AG04450 (cell line): Measurements from ENCODE around the gene CARMIL1. TPM values are rescaled to one million over a fixed set of nuclear protein-coding genes. Genes with fewer than 3 reads are reported as not detected.

ENCODE experiments used
- CTCF ChIA-PET: fragments of 300-600, 350-600 bp; formaldehyde crosslinking; extraction: SDS; loops from one replicate; lab custom pipeline; 2022; ENCODE audit warnings: antibody characterized with exemption, inconsistent platforms; lab: Charles Lee
- POLR2A ChIA-PET: fragments of 350-600 bp; formaldehyde crosslinking; extraction: SDS; loops from one replicate; lab custom pipeline; 2021; ENCODE audit warnings: antibody characterized with exemption, inconsistent platforms; lab: Yijun Ruan, JAX
- DNase-seq: peaks from one replicate; pipeline ENCODE4 v3.0.0-alpha.2; 2011; ENCODE audit warnings: low read depth, low spot score
- H3K27ac ChIP-seq: one replicate; pipeline ENCODE4 v1.5.1; 2012; ENCODE audit warnings: low read depth, low read length, control low read depth
- H3K27me3 ChIP-seq: one replicate; pipeline ENCODE4 v1.6.0; 2012; ENCODE audit warnings: low read length; ENCODE audit not compliant: control insufficient read depth, insufficient read depth
- H3K4me3 ChIP-seq: 2 replicates; pipeline ENCODE4 v1.5.1; 2011; ENCODE audit warnings: mild to moderate bottlenecking, low read depth, low read length, control low read depth
- H3K9me3 ChIP-seq: 2 replicates; pipeline ENCODE4 v1.5.1; 2012; ENCODE audit warnings: low read length; ENCODE audit not compliant: control insufficient read depth, insufficient read depth
- polyA plus RNA-seq: library from polyadenylated mRNA; depleted of rRNA; stranded (reverse); fragments of >200 nt; gene quantifications from 2 replicates; pipeline ENCODE4 v1.2.3, GENCODE V29; 2011
- TF ChIP-seq, protein P1 (sequence below): IDR thresholded peaks from 2 replicates; pipeline ENCODE4 v1.5.1; 2011; ENCODE audit warnings: low read depth, low read length, control low read depth, inconsistent platforms

The CARMIL1 gene
- polyA plus RNA-seq, 1 experiment = 0.55 TPM

DNA sequence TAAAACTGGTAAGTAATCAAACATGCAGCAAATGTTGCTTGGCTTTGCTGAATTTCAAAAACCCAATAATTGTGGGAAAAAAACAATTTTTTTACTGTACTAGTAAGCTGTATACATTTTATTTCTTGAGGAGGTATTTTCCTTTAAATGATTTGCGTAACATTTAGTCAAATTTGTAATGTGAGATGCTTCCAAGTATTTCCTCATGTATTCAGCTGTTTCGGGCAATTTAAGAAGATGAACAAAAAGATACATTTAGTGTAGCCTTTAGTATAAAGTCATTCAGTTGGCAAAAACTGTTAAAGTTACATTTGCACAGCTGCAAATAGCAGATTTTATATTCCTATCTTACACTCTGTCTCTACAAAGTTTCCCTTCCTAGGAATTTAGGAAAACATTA lies 186.8 kb downstream of the CARMIL1 start:
- no peak overlapping the region for H3K27ac ChIP-seq
- no peaks in the 10 kb centered on the region for H3K9me3 ChIP-seq
- DNase-seq = no peak
- CTCF ChIA-PET = interaction anchor here (0.9 to 1.0 kb wide), 2 partner anchors 91 to 200 kb away, joined by 3 read pairs; no protein-coding TSS in a partner anchor
- TF ChIP-seq, protein P1, sequence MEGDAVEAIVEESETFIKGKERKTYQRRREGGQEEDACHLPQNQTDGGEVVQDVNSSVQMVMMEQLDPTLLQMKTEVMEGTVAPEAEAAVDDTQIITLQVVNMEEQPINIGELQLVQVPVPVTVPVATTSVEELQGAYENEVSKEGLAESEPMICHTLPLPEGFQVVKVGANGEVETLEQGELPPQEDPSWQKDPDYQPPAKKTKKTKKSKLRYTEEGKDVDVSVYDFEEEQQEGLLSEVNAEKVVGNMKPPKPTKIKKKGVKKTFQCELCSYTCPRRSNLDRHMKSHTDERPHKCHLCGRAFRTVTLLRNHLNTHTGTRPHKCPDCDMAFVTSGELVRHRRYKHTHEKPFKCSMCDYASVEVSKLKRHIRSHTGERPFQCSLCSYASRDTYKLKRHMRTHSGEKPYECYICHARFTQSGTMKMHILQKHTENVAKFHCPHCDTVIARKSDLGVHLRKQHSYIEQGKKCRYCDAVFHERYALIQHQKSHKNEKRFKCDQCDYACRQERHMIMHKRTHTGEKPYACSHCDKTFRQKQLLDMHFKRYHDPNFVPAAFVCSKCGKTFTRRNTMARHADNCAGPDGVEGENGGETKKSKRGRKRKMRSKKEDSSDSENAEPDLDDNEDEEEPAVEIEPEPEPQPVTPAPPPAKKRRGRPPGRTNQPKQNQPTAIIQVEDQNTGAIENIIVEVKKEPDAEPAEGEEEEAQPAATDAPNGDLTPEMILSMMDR = no peak
- H3K27me3 ChIP-seq = no peaks in the 10 kb centered on the region
- POLR2A ChIA-PET = no interaction called here
- no peak overlapping the region for H3K4me3 ChIP-seq

DNA sequence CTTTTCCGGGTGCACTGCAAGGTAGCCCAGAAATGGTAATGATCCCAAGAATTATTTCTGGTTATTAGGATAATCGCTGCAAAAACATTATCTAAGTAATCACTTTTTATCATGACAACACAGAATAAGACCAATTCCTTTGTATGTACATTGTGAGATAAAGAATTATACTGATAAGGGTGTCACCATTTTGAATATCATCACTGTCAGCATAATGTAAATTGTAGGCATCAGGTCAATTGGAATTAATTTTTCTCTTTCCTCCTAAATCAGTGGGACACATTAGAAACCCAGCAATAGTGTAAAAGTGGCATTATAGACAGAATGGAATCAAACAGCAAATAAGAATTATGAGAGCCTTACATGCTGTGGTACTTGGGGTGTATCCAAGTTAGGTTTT lies 189.7 kb downstream of the CARMIL1 start:
- CTCF ChIA-PET = interaction anchor here (1.5 kb wide), 1 partner anchor 34 kb away, joined by 4 read pairs; no protein-coding TSS in a partner anchor

DNA sequence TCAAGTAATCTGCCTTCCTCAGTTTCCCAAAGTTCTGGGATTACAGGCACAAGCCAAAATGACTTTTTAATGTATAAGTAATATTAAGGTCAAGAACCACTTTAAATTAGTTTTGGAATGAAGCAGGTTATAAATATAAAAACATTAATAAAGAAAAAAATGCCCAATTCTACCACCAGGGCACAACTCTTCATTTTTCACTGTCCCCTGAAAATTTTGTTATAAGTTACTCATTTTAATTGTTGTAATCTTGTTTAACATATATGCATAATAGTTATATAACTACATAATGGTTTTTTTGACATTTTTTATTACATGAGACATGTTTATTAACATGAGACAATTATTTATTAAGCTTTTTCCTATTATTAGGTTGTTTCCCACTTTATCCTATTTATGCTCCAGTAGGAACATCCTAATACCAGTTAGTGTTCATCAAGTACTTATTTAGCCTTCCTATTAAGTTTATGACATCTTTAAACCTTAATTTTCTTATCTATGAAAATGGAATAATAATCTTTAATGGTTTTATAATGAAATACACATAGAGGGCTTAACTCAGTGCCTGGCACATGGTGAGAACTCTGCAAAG lies 190.7 kb downstream of the CARMIL1 start:
- ChIA-PET POLR2A (no interaction called here), CTCF (interaction anchor here (1.0 to 1.5 kb wide), 3 partner anchors 18 to 35 kb away, joined by 3 to 4 read pairs (median 4); no protein-coding TSS in a partner anchor)
- no peaks in the 10 kb centered on the region for H3K27me3 ChIP-seq
- TF ChIP-seq, protein P1 = peak; percentile 24; the same call in 1 of the 2 replicates
- no peak overlapping the region for H3K27ac ChIP-seq
- no peak overlapping the region for H3K4me3 ChIP-seq
- no peak for DNase-seq
- no peaks in the 10 kb centered on the region for H3K9me3 ChIP-seq

More for the DNA sequence above, 189.7 kb downstream of the CARMIL1 start:
- Histone ChIP-seq H3K4me3 (no peak overlapping the region), H3K27me3 (no peaks in the 10 kb centered on the region), H3K9me3 (no peaks in the 10 kb centered on the region), H3K27ac (no peak overlapping the region)
- no peak for DNase-seq
- POLR2A ChIA-PET = no interaction called here
- TF ChIP-seq, protein P1 = no peak

DNA sequence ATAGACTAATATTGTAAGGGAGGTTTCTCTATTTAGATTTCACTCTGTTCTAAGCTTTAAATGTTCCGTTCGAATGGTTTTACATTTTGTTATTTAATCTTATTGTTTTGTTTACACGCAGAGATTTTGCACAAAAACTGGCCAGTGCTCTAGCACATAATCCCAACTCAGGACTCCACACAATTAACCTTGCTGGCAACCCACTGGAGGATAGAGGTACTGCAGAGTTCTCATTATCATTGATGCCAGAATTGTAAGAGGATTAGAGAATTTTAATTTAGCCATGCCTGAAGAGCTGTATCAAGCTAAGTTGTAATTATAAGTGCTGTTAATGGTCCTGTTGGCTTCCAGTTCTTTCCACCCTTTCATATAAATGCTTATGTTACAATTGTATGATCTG lies 193.1 kb downstream of the CARMIL1 start:
- no peaks in the 10 kb centered on the region for H3K9me3 ChIP-seq
- DNase-seq = no peak
- H3K27me3 ChIP-seq = no peaks in the 10 kb centered on the region
- ChIA-PET POLR2A (no interaction called here), CTCF (interaction anchor here (0.6 to 1.6 kb wide), 4 partner anchors 16 to 206 kb away, joined by 3 to 5 read pairs (median 4); no protein-coding TSS in a partner anchor)
- TF ChIP-seq, protein P1 = peak; percentile 34
- H3K27ac ChIP-seq = no peak overlapping the region
- H3K4me3 ChIP-seq = no peak overlapping the region

DNA sequence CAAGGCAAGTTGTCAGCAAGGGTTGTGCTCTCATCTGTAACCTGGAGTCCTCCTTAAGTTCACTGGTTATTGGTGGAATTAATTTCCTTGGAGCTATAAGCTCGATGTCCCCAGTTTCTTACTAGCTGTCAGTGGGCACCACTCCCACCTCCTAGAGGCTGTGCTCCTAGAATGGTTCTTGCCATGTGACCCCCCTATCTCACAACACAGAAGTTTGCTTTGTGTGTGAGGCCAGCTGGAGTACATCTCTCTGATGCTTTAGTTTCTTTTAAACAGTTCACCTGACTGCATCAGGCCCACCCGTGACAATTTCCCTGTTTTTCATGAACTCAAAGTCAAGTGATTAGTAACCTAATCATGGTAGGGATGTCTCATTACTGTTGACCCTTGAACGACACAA lies 193.7 kb downstream of the CARMIL1 start:
- TF ChIP-seq, protein P1 = no peak
- ChIA-PET CTCF (interaction anchor here (0.6 to 1.6 kb wide), 4 partner anchors 17 to 250 kb away, joined by 3 to 5 read pairs (median 4); no protein-coding TSS in a partner anchor), POLR2A (no interaction called here)
- H3K4me3 ChIP-seq = no peak overlapping the region
- DNase-seq = no peak
- H3K27ac ChIP-seq = no peak overlapping the region
- H3K27me3 ChIP-seq = no peaks in the 10 kb centered on the region
- H3K9me3 ChIP-seq = no peaks in the 10 kb centered on the region
